GM21825 (cell line): ENCODE data around the gene GRB10.
"Not testable (repeated sequence)": the region's sequence is repeated elsewhere in the genome, so short reads cannot be mapped to it uniquely, and the experiment has no call there.

Experiments
- ATAC-seq: cut with Tn5 transposase; IDR thresholded peaks from one replicate; pipeline ENCODE4 v1.9.1; 2021; ENCODE audit warnings: mild to moderate bottlenecking, moderate library complexity; ENCODE audit not compliant: unreplicated experiment

Gene GRB10

GRCh38 chr7:50558294-50559053 is 224.2 kb downstream of the GRB10 start:
- no peak for ATAC-seq

GRCh38 chr7:50557099-50557498 is 225.6 kb downstream of the GRB10 start:
- ATAC-seq = no peak

GRCh38 chr7:50556247-50556991 is 226.3 kb downstream of the GRB10 start:
- ATAC-seq = no peak

GRCh38 chr7:50555594-50556140 is 227.0 kb downstream of the GRB10 start:
- ATAC-seq = no peak

- ATAC-seq = no peak
Observed at GRCh38 chr7:50554431-50555322, 228.0 kb downstream of the GRB10 start.

GRCh38 chr7:50553973-50554372 is 228.7 kb downstream of the GRB10 start:
- ATAC-seq = no peak

- no peak for ATAC-seq
Observed at GRCh38 chr7:50552921-50553320, 229.8 kb downstream of the GRB10 start.

- no peak for ATAC-seq
Observed at GRCh38 chr7:50552139-50552538, 230.6 kb downstream of the GRB10 start.

GRCh38 chr7:50545613-50546012 is 237.1 kb downstream of the GRB10 start:
- ATAC-seq = not testable (repeated sequence)

GRCh38 chr7:50544992-50545391 is 237.7 kb downstream of the GRB10 start:
- ATAC-seq = no peak

GRCh38 chr7:50543776-50544442 is 238.8 kb downstream of the GRB10 start:
- ATAC-seq = no peak

- ATAC-seq = no peak
Observed at GRCh38 chr7:50542132-50542531, 240.6 kb downstream of the GRB10 start.

GRCh38 chr7:50540785-50541579 is 241.7 kb downstream of the GRB10 start:
- ATAC-seq = no peak
